WTC11 (cell line): Measurements from ENCODE around the gene HELB. TPM values are rescaled to one million over a fixed set of nuclear protein-coding genes. Genes with fewer than 3 reads are reported as not detected.

Experiments used
- ATAC-seq: fragments of 200-7000 bp; cut with Tn5 transposase; 2 replicates; pipeline ENCODE4 v1.10.0; 2021; ENCODE audit warnings: mild to moderate bottlenecking, moderate library complexity
- Bru-seq: library from RNA; stranded (reverse); fragments of 400-500 nt; gene quantifications from one replicate; lab custom pipeline; 2021; lab: Mats Ljungman, UMichigan
- CTCF ChIA-PET: fragments of 300-600 bp; sonication (Branson Sonifier 250); formaldehyde crosslinking; loops from one replicate; lab custom pipeline; 2021; ENCODE audit warnings: antibody characterized with exemption; lab: Charles Lee
- POLR2A ChIA-PET: fragments of 350-600 bp; sonication (Branson Sonifier 250); formaldehyde crosslinking; loops from one replicate; lab custom pipeline; 2021; ENCODE audit warnings: antibody characterized with exemption; lab: Charles Lee
- DNase-seq: peaks from one replicate; pipeline ENCODE4 v3.0.0; 2021; ENCODE audit warnings: low spot score
- H3K27ac Mint-ChIP-seq: 2 replicates; pipeline ENCODE4 v1.8.0; 2021; ENCODE audit warnings: mixed read lengths
- H3K27me3 Mint-ChIP-seq: 2 replicates; pipeline ENCODE4 v1.8.0; 2021; ENCODE audit warnings: low read depth, mild to moderate bottlenecking, moderate library complexity, mixed read lengths
- H3K36me3 Mint-ChIP-seq: 2 replicates; pipeline ENCODE4 v1.8.0; 2021; ENCODE audit warnings: mixed read lengths
- H3K4me1 Mint-ChIP-seq: 2 replicates; pipeline ENCODE4 v1.8.0; 2022; ENCODE audit warnings: mixed read lengths
- H3K4me3 Mint-ChIP-seq: 2 replicates; pipeline ENCODE4 v1.8.0; 2021; ENCODE audit warnings: mild to moderate bottlenecking, moderate library complexity, mixed read lengths
- H3K9me3 Mint-ChIP-seq: 2 replicates; pipeline ENCODE4 v1.8.0; 2021; ENCODE audit warnings: mixed read lengths
- AR ChIP-seq: fragments of 250-450 bp; sonication (Bioruptor Pico); IDR thresholded peaks from 2 replicates; pipeline ENCODE4 v1.9.0; 2021; ENCODE audit warnings: mild to moderate bottlenecking
- CBFB ChIP-seq: sonication (generic); formaldehyde crosslinking; IDR thresholded peaks from 2 replicates; pipeline ENCODE4 v1.8.1; 2022; ENCODE audit warnings: mild to moderate bottlenecking, low read depth, missing genetic modification reagents
- ERG ChIP-seq: fragments of 250-450 bp; sonication (Bioruptor Pico); IDR thresholded peaks from 2 replicates; pipeline ENCODE4 v1.8.0; 2021; ENCODE audit warnings: mild to moderate bottlenecking
- ETV6 ChIP-seq: sonication (generic); formaldehyde crosslinking; IDR thresholded peaks from 2 replicates; pipeline ENCODE4 v1.8.1; 2022; ENCODE audit warnings: mild to moderate bottlenecking, missing genetic modification reagents
- FOXK1 ChIP-seq: sonication (generic); formaldehyde crosslinking; IDR thresholded peaks from 2 replicates; pipeline ENCODE4 v1.8.0; 2022; ENCODE audit warnings: mild to moderate bottlenecking, moderate library complexity, missing genetic modification reagents
- FOXP1 ChIP-seq: sonication (generic); formaldehyde crosslinking; IDR thresholded peaks from 2 replicates; pipeline ENCODE4 v1.8.0; 2022; ENCODE audit warnings: missing genetic modification reagents, mild to moderate bottlenecking, moderate library complexity, borderline replicate concordance
- FOXP4 ChIP-seq: sonication (generic); formaldehyde crosslinking; IDR thresholded peaks from 2 replicates; pipeline ENCODE4 v1.8.0; 2022; ENCODE audit warnings: mild to moderate bottlenecking, missing genetic modification reagents
- GABPB1 ChIP-seq: sonication (generic); formaldehyde crosslinking; IDR thresholded peaks from 2 replicates; pipeline ENCODE4 v1.8.1; 2023; ENCODE audit warnings: mild to moderate bottlenecking, missing genetic modification reagents
- GRHL2 ChIP-seq: fragments of 250-450 bp; sonication (Bioruptor Pico); IDR thresholded peaks from 2 replicates; pipeline ENCODE4 v1.8.0; 2022; ENCODE audit warnings: mild to moderate bottlenecking, moderate library complexity; ENCODE audit not compliant: insufficient replicate concordance, severe bottlenecking
- HMGA2 ChIP-seq: fragments of 250-450 bp; sonication (Bioruptor Pico); IDR thresholded peaks from 2 replicates; pipeline ENCODE4 v1.4.0; 2021; ENCODE audit warnings: mild to moderate bottlenecking, moderate library complexity
- MAX ChIP-seq: sonication (generic); formaldehyde crosslinking; IDR thresholded peaks from 2 replicates; pipeline ENCODE4 v1.8.0; 2022; ENCODE audit warnings: mild to moderate bottlenecking, missing genetic modification reagents
- MYBL2 ChIP-seq: sonication (generic); formaldehyde crosslinking; IDR thresholded peaks from 2 replicates; pipeline ENCODE4 v1.8.1; 2023; ENCODE audit warnings: mild to moderate bottlenecking, moderate library complexity, missing genetic modification reagents
- NR3C1 ChIP-seq: sonication (generic); formaldehyde crosslinking; conservative IDR thresholded peaks from 2 replicates; pipeline ENCODE4 v1.8.1; 2023; ENCODE audit warnings: low read depth, mild to moderate bottlenecking, missing genetic modification reagents
- SP1 ChIP-seq: sonication (generic); formaldehyde crosslinking; conservative IDR thresholded peaks from 2 replicates; pipeline ENCODE4 v1.8.1; 2022; ENCODE audit warnings: missing genetic modification reagents
- TEAD1 ChIP-seq: sonication (generic); formaldehyde crosslinking; IDR thresholded peaks from 2 replicates; pipeline ENCODE4 v1.8.0; 2022; ENCODE audit warnings: mild to moderate bottlenecking, missing genetic modification reagents
- TP53 ChIP-seq: sonication (generic); formaldehyde crosslinking; IDR thresholded peaks from 2 replicates; pipeline ENCODE4 v1.8.1; 2023; ENCODE audit warnings: mild to moderate bottlenecking, missing genetic modification reagents
- ZBTB21 ChIP-seq: sonication (generic); formaldehyde crosslinking; IDR thresholded peaks from 2 replicates; pipeline ENCODE4 v1.8.1; 2023; ENCODE audit warnings: mild to moderate bottlenecking, missing genetic modification reagents, borderline replicate concordance
- ZNF138 ChIP-seq: sonication (generic); formaldehyde crosslinking; conservative IDR thresholded peaks from 2 replicates; pipeline ENCODE4 v1.8.1; 2022; ENCODE audit warnings: mild to moderate bottlenecking, moderate library complexity, missing genetic modification reagents
- ZNF317 ChIP-seq: sonication (generic); formaldehyde crosslinking; IDR thresholded peaks from 2 replicates; pipeline ENCODE4 v1.8.1; 2023; ENCODE audit warnings: low read depth, mild to moderate bottlenecking, moderate library complexity, missing genetic modification reagents, borderline replicate concordance
- long read RNA-seq, 3 experiments: library from RNA in 1 of 3; library from capped mRNA in 1 of 3; library from polyadenylated mRNA in 1 of 3; unstranded in 2 of 3; stranded (forward) in 1 of 3; transcript quantifications; one replicate each; pipeline ENCODE4 v2.0.0, GENCODE V29; 2021
- total RNA-seq: library from RNA; stranded (reverse); gene quantifications from 3 replicates; pipeline ENCODE4 v1.2.3, GENCODE V29; 2021
- TF ChIP-seq, protein P1 (sequence below): fragments of 250-450 bp; sonication (Bioruptor Pico); conservative IDR thresholded peaks from 2 replicates; pipeline ENCODE4 v1.9.0; 2021; ENCODE audit warnings: mild to moderate bottlenecking
- TF ChIP-seq, protein P2 (sequence below): sonication (generic); formaldehyde crosslinking; IDR thresholded peaks from 2 replicates; pipeline ENCODE4 v1.8.0; 2023; ENCODE audit warnings: missing genetic modification reagents, mild to moderate bottlenecking, borderline replicate concordance

Gene HELB
- total RNA-seq (9.7 to 12.5 TPM (median 10.2 TPM) in 3 replicates), Bru-seq, nascent RNA (percentile 77 among the genes with signal in this experiment)
- long read RNA-seq, experiment 1, full-length matches to known transcripts, result 7 of 22 reads
- long read RNA-seq, experiment 1, partial matches to known transcripts, result 5 of 22 reads
- long read RNA-seq, experiment 1, other reads (novel, unspliced or antisense), result 10 of 22 reads
- long read RNA-seq, experiment 2, partial matches to known transcripts, result 1 of 4 reads
- long read RNA-seq, experiment 2, other reads (novel, unspliced or antisense), result 3 of 4 reads
- long read RNA-seq, experiment 3, full-length matches to known transcripts, result 1 of 3 reads
- long read RNA-seq, experiment 3, partial matches to known transcripts, result 2 of 3 reads
- long read RNA-seq, experiment 3, other reads (novel, unspliced or antisense), result 0 of 3 reads

GRCh38 chr12:66301944-66302826, at the start of gene HELB:
Gene HELB (plus strand): TSS chr12:66302493. CDS start chr12:66302604, 111 bp downstream.
- H3K36me3 Mint-ChIP-seq, result peaks cover 16% of the 10 kb centered on the region
- H3K27me3 Mint-ChIP-seq, result peaks cover 16% of the 10 kb centered on the region
- ATAC-seq, result peak; percentile 97
- CTCF ChIA-PET, result interaction anchor here (0.7 to 1.4 kb wide), 10 partner anchors 9 to 490 kb away, joined by 3 to 12 read pairs (median 4); partner anchors contain the start of gene TMBIM4
- POLR2A ChIA-PET, result interaction anchor here (0.6 to 1.3 kb wide), 3 partner anchors 32 to 423 kb away, joined by 3 read pairs; no protein-coding TSS in a partner anchor
- H3K9me3 Mint-ChIP-seq, result no peaks in the 10 kb centered on the region
- peak within 1 kb of the TSS; percentile 99 for H3K4me3 Mint-ChIP-seq
- peak; percentile 99 for DNase-seq
- peaks cover 21% of the 10 kb centered on the region for H3K4me1 Mint-ChIP-seq
- peak within 1 kb of the TSS; percentile 100 for H3K27ac Mint-ChIP-seq
- TF ChIP-seq AR (CRISPR knock-in tag) (no peak), ZNF317 (CRISPR knock-in tag) (no peak), GRHL2 (CRISPR knock-in tag) (no peak), FOXP1 (CRISPR knock-in tag) (peak; percentile 69; the same call in 1 of the 2 replicates), TP53 (CRISPR knock-in tag) (no peak), ERG (no peak), GABPB1 (CRISPR knock-in tag) (peak; percentile 40; the same call in 1 of the 2 replicates), NR3C1 (CRISPR knock-in tag) (no peak), SP1 (CRISPR knock-in tag) (peak; percentile 71), FOXK1 (peak; percentile 60), ETV6 (no peak), ZBTB21 (CRISPR knock-in tag) (no peak), CBFB (CRISPR knock-in tag) (no peak), MAX (CRISPR knock-in tag) (peak; percentile 72), HMGA2 (CRISPR knock-in tag) (no peak), FOXP4 (no peak), TEAD1 (CRISPR knock-in tag) (peak; percentile 74; the same call in 1 of the 2 replicates), MYBL2 (CRISPR knock-in tag) (no peak), ZNF138 (no peak)
- TF ChIP-seq, protein P1, sequence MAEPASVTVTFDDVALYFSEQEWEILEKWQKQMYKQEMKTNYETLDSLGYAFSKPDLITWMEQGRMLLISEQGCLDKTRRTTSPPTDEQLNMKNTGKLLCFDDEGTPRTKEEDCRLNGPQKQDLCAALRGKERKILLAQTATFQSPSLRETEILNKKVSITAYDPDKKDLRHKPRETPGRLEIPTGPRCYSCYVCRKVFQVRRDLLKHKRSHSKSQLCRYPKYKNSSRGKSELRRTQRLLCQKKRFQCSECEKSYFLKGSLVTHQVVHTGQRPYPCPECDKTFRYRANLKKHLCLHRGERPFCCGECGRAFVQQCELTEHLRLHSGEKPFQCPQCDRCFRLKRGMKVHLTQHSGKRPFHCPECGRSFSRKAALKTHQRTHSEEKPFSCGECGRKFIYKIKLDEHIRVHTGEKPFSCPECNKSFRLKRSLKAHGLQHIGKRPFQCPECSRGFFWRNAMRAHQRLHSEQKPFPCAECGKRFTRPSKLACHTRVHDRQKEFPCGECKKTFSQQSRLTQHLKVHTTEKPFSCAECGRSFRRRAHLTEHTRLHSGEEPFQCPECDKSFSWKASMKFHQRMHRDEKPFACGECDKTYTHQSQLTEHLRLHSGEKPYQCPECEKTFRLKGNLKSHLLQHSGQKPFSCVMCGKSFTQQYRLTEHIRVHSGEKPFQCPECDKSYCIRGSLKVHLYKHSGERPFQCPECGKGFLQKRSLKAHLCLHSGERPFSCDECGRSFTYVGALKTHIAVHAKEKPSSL (CRISPR knock-in tag), result no peak
- TF ChIP-seq, protein P2, sequence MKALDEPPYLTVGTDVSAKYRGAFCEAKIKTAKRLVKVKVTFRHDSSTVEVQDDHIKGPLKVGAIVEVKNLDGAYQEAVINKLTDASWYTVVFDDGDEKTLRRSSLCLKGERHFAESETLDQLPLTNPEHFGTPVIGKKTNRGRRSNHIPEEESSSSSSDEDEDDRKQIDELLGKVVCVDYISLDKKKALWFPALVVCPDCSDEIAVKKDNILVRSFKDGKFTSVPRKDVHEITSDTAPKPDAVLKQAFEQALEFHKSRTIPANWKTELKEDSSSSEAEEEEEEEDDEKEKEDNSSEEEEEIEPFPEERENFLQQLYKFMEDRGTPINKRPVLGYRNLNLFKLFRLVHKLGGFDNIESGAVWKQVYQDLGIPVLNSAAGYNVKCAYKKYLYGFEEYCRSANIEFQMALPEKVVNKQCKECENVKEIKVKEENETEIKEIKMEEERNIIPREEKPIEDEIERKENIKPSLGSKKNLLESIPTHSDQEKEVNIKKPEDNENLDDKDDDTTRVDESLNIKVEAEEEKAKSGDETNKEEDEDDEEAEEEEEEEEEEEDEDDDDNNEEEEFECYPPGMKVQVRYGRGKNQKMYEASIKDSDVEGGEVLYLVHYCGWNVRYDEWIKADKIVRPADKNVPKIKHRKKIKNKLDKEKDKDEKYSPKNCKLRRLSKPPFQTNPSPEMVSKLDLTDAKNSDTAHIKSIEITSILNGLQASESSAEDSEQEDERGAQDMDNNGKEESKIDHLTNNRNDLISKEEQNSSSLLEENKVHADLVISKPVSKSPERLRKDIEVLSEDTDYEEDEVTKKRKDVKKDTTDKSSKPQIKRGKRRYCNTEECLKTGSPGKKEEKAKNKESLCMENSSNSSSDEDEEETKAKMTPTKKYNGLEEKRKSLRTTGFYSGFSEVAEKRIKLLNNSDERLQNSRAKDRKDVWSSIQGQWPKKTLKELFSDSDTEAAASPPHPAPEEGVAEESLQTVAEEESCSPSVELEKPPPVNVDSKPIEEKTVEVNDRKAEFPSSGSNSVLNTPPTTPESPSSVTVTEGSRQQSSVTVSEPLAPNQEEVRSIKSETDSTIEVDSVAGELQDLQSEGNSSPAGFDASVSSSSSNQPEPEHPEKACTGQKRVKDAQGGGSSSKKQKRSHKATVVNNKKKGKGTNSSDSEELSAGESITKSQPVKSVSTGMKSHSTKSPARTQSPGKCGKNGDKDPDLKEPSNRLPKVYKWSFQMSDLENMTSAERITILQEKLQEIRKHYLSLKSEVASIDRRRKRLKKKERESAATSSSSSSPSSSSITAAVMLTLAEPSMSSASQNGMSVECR, result peak; percentile 63; the same call in 1 of the 2 replicates
